Muscle of back (tissue), 11 donors: ENCODE data around the gene CACNA1B. TPM values are rescaled to one million over a fixed set of nuclear protein-coding genes. Genes with fewer than 3 reads are reported as not detected.
"Not testable (repeated sequence)": the region's sequence is repeated elsewhere in the genome, so short reads cannot be mapped to it uniquely, and the experiment has no call there.

Source experiments
- DNase-seq, 3 donors: peaks; one replicate each; pipeline versions ENCODE4 v3.0.0 to v3.0.0-alpha.2; 2013
- polyA plus RNA-seq, 10 donors: library from polyadenylated mRNA; unstranded; fragments of 120-200 nt; gene quantifications; one replicate each; pipeline ENCODE4 v1.2.1, GENCODE V29; 2013; ENCODE audit not compliant: insufficient read length in 10 of 10

Gene CACNA1B
- polyA plus RNA-seq, 10 donors = 0.28 to 0.88 (median 0.47) TPM

- DNase-seq = not testable (repeated sequence)
Measured at GRCh38 chr9:137888621-137889020, 11.0 kb downstream of the CACNA1B start.

GRCh38 chr9:137889966-137890365 lies 12.4 kb downstream of the CACNA1B start:
- DNase-seq = not testable (repeated sequence)

- not testable (repeated sequence) for DNase-seq
Measured at GRCh38 chr9:137890768-137891587, 13.4 kb downstream of the CACNA1B start.

GRCh38 chr9:137891588-137892423 lies 14.2 kb downstream of the CACNA1B start:
- no peak for DNase-seq

GRCh38 chr9:137892424-137893191 lies 15.0 kb downstream of the CACNA1B start:
- no peak for DNase-seq

- DNase-seq = no peak
Measured at GRCh38 chr9:137893670-137894069, 16.1 kb downstream of the CACNA1B start.

GRCh38 chr9:137899551-137900360 lies 22.2 kb downstream of the CACNA1B start:
- DNase-seq = no peak

- no peak for DNase-seq
Measured at GRCh38 chr9:137900584-137901310, 23.2 kb downstream of the CACNA1B start.

- DNase-seq = no peak
Measured at GRCh38 chr9:137902646-137903045, 25.1 kb downstream of the CACNA1B start.

GRCh38 chr9:137905740-137906139 lies 28.2 kb downstream of the CACNA1B start:
- DNase-seq = no peak

GRCh38 chr9:137907776-137908175 lies 30.2 kb downstream of the CACNA1B start:
- no peak for DNase-seq

- DNase-seq = no peak
Measured at GRCh38 chr9:137912671-137913070, 35.1 kb downstream of the CACNA1B start.

- no peak for DNase-seq
Measured at GRCh38 chr9:137913132-137913531, 35.5 kb downstream of the CACNA1B start.

- no peak for DNase-seq
Measured at GRCh38 chr9:137913771-137914767, 36.5 kb downstream of the CACNA1B start.

- no peak for DNase-seq
Measured at GRCh38 chr9:137916540-137916939, 39.0 kb downstream of the CACNA1B start.

GRCh38 chr9:137917116-137917515 lies 39.5 kb downstream of the CACNA1B start:
- DNase-seq = no peak

- DNase-seq = no peak
Measured at GRCh38 chr9:137917795-137918194, 40.2 kb downstream of the CACNA1B start.

GRCh38 chr9:137918331-137919094 lies 40.9 kb downstream of the CACNA1B start:
- DNase-seq = peak; percentile 20 to 58 (median 34)
